Peyer's patch (tissue), 4 donors: Measurements from ENCODE around the gene CGNL1.

Source experiments
- CTCF ChIP-seq, 6 experiments: fragments of 450-650 bp in 4 of 6; fragments of 200-600 bp in 2 of 6; sonication (generic) in 1 of 6; IDR thresholded peaks; one replicate each; pipeline ENCODE4 v1.5.1; 2017 to 2019; ENCODE audit warnings: antibody characterized with exemption in 6 of 6, mild to moderate bottlenecking in 3 of 6, moderate library complexity in 1 of 6
- POLR2A ChIP-seq, 2 donors: fragments of 450-650 bp; IDR thresholded peaks; one replicate each; pipeline ENCODE4 v1.5.1; 2017; ENCODE audit warnings: antibody characterized with exemption in 2 of 2, mild to moderate bottlenecking in 2 of 2, moderate library complexity in 2 of 2

- TF ChIP-seq CTCF (IDR thresholded peaks at IDR 0.05) (no peak), POLR2A (IDR thresholded peaks at IDR 0.05) (no peak)
Observed at GRCh38 chr15:57506422-57506821, 130.1 kb downstream of the CGNL1 start.
